Duodenal mucosa (tissue), 2 donors: Measurements from ENCODE around the gene UQCC3.
A peak's percentile ranks its signal among the peaks of the same experiment; 100 is the strongest.
"Not testable (repeated sequence)": the region's sequence is repeated elsewhere in the genome, so short reads cannot be mapped to it uniquely, and the experiment has no call there.

Source experiments
- H3K27ac ChIP-seq: one replicate; pipeline ENCODE4 v1.7.0; 2013; ENCODE audit warnings: low read depth, low read length
- H3K27me3 ChIP-seq, 2 donors: one replicate each; pipeline ENCODE4 v1.7.0; 2013; ENCODE audit warnings: low read length in 2 of 2, control low read depth in 1 of 2; ENCODE audit not compliant: insufficient read depth in 2 of 2, control insufficient read depth in 1 of 2
- H3K36me3 ChIP-seq, 2 donors: one replicate each; pipeline ENCODE4 v1.7.0; 2013; ENCODE audit warnings: low read length in 2 of 2, control low read depth in 1 of 2; ENCODE audit not compliant: insufficient read depth in 2 of 2, control insufficient read depth in 1 of 2
- H3K4me1 ChIP-seq, 2 donors: one replicate each; pipeline ENCODE4 v1.7.0; 2013; ENCODE audit warnings: low read length in 2 of 2, control low read depth in 1 of 2; ENCODE audit not compliant: insufficient read depth in 2 of 2, control insufficient read depth in 1 of 2
- H3K4me3 ChIP-seq, 2 donors: one replicate each; pipeline ENCODE4 v1.7.0; 2013; ENCODE audit warnings: low read length in 2 of 2, low read depth in 1 of 2
- H3K9ac ChIP-seq, 2 donors: one replicate each; pipeline ENCODE4 v1.7.0; 2013; ENCODE audit warnings: low read length in 2 of 2, low read depth in 1 of 2
- H3K9me3 ChIP-seq, 2 donors: one replicate each; pipeline ENCODE4 v1.7.0; 2013; ENCODE audit warnings: low read length in 2 of 2, control low read depth in 1 of 2; ENCODE audit not compliant: control insufficient read depth in 1 of 2

UQCC3 gene

DNA sequence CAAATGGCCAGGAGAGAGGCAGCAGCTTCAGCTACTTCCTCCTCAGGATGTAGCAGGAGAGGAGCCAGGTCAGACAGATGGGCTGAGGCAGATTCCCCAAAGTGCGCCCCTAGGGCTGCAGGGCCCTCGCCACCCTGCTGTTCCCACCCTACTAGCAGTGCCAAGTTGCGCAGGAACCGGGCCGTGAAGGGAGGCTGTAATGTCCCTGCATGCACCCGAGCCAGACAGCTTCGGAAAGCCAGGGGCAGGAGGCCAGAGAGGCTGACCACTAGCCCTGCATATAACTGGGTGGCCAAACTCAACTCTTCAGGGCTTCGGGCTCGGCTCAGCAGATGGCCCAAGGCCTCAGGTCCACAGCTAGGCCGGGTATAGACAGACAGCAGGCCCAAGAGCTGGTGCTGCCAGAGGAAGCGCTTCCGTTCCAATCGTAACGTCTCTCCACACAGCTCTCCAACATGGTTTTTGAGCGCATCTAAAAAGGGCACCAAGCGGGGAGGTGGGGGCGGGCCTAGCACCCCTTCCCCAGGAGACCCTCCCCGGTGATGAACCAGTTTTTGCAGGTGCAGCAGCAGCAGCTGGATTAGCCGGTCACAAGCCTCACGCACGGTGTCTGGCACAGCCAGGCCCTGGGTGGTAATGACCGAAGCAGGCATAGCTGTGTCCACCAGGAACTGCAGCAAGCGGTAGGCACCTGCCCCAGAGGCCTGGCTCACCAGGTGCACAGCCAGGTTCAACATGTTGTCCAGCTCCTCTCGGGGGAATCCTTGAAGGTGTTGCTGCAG is 23.1 kb upstream of the UQCC3 start:
- Histone ChIP-seq H3K27me3 (no peaks in the 10 kb centered on the region), H3K4me1 (peaks cover 23 to 35% of the 10 kb centered on the region in 2 donors), H3K9me3 (no peaks in the 10 kb centered on the region), H3K36me3 (peaks cover 13 to 33% of the 10 kb centered on the region in 2 donors), H3K27ac (no peak overlapping the region), H3K4me3 (no peak overlapping the region), H3K9ac (no peak overlapping the region)

GRCh38 chr11:62648967-62649364 is 22.5 kb upstream of the UQCC3 start:
- H3K27ac ChIP-seq: no peak overlapping the region
- H3K9ac ChIP-seq: no peak overlapping the region
- H3K9me3 ChIP-seq: no peaks in the 10 kb centered on the region
- peaks cover 23 to 35% of the 10 kb centered on the region in 2 donors for H3K4me1 ChIP-seq
- H3K27me3 ChIP-seq: no peaks in the 10 kb centered on the region
- peaks cover 13 to 29% of the 10 kb centered on the region in 2 donors for H3K36me3 ChIP-seq
- no peak overlapping the region for H3K4me3 ChIP-seq

GRCh38 chr11:62649486-62649885 is 22.0 kb upstream of the UQCC3 start:
- no peak overlapping the region for H3K4me3 ChIP-seq
- H3K36me3 ChIP-seq: peaks cover 13 to 26% of the 10 kb centered on the region in 2 donors
- peaks cover 23 to 33% of the 10 kb centered on the region in 2 donors for H3K4me1 ChIP-seq
- H3K27ac ChIP-seq: no peak overlapping the region
- no peak overlapping the region for H3K9ac ChIP-seq
- H3K27me3 ChIP-seq: no peaks in the 10 kb centered on the region
- H3K9me3 ChIP-seq: no peaks in the 10 kb centered on the region

DNA sequence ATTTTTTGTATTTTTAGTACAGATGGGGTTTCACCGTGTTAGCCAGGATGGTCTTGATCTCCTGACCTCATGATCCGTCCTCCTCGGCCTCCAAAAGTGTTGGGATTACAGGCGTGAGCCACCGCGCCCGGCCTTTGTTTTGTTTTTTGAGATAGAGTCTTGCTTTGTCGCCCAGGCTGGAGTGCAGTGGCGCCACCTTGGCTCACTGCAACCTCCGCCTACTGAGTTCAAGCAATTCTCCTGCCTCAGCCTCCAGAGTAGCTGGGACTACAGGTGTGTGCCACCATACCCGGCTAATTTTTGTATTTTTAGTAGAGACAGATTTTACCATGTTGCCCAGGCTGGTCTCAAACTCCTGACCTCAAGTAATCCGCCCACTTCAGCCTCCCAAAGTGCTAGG is 21.2 kb upstream of the UQCC3 start:
- not testable (repeated sequence) for H3K27ac ChIP-seq, H3K27me3 ChIP-seq, H3K9me3 ChIP-seq, H3K9ac ChIP-seq, H3K4me3 ChIP-seq
- Histone ChIP-seq H3K4me1 (peaks cover 16 to 25% of the 10 kb centered on the region in 2 donors), H3K36me3 (peaks cover 13 to 25% of the 10 kb centered on the region in 2 donors)

DNA sequence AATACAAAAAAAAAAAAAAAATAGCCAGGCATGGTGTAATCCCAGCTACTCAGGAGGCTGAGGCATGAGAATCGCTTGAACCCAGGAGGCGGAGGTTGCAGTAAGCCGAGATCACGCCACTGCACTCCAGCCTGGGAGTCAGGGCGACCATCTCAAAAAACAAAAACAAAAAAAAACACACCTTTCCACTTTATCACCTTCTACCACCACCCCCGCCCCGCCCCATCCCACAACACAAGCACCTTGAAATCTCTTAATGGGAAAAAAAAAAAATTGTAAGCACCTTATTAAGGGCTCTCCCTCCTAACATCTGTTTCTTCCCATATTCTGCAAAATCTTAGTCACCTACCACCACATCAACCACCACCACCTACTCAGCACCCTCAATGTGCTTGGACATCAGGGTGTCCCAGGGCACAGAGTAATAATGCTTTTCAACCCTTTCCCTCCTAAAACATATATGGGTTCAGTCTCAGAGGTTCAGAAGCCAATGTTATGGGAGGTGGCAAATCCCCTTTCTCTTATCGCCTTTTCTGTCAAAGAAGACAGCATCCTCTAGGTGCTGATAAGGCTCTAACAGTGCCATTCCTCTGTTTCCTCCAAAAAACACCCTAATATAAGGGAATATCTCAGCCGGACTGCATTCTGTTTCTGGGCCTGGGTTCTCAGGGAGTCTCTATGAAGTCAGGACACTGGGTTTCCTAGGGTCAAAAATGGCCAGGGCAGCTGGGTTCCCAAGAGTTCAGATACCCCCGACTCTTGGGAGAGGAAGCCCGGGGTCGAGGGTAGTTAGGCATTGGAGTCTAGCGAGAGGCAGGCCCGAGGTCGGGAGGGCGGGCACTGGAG is 19.1 kb upstream of the UQCC3 start:
- no peaks in the 10 kb centered on the region for H3K27me3 ChIP-seq
- H3K4me3 ChIP-seq: peak overlapping the region; percentile 91 to 93
- H3K36me3 ChIP-seq: peaks cover 13 to 25% of the 10 kb centered on the region in 2 donors
- H3K27ac ChIP-seq: peak overlapping the region; percentile 77
- H3K9ac ChIP-seq: peak overlapping the region; percentile 86 to 87
- peaks cover 6 to 12% of the 10 kb centered on the region in 2 donors for H3K4me1 ChIP-seq
- H3K9me3 ChIP-seq: no peaks in the 10 kb centered on the region

DNA sequence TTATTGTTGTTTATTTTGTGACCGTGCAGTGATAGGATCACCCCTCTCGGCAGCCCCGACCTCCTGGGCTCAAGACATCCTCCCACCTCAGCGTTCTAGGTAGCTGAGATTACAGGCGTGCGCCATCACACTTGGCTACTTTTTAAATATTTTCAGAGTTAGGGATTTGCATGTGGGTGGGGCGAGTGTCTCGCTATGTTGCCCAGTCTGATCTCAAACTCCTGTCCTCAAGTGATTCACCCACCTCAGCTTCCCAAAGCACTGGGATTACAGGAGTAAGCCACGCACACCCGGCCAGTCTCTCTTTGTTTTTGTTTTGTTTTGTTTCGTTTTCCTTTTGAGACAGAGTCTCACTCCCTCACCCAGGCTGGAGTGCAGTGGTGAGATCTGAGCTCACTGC is 17.2 kb upstream of the UQCC3 start:
- Histone ChIP-seq H3K4me3 (no peak overlapping the region), H3K36me3 (peaks cover 2 to 7% of the 10 kb centered on the region in 2 donors), H3K9me3 (no peaks in the 10 kb centered on the region), H3K27me3 (no peaks in the 10 kb centered on the region), H3K9ac (no peak overlapping the region), H3K27ac (no peak overlapping the region), H3K4me1 (peaks cover 6 to 12% of the 10 kb centered on the region in 2 donors)

DNA sequence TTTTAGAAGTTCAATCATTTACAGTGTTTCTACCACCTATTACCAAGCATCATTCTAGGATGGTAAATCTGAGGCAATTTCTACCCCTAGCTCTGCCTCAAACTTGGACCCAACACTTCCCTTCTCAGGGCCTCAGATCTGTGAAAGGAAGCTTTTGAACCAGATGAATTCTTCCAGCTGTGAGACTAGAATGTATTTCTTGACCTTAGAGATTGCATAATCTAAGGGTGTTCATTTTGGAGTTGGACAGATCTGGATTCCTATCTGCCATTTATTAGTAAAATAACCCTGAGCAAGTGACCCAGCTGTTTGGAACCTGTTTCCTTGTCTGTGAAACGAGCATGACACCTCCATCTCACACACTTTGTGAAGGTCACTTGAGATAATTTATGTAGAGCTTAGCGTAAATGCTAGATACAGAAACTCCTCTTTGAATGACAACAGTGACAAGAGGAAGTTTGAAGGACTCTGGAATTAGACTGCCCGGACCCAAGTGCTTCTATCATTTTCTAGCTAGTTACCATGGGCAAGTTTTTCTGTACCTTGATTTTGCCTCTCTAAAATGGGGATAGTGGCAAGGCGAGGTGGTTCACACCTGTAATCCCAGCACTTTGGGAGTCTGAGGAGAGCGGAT is 14.6 kb upstream of the UQCC3 start:
- Histone ChIP-seq H3K27ac (no peak overlapping the region), H3K27me3 (no peaks in the 10 kb centered on the region), H3K4me3 (no peak overlapping the region), H3K9me3 (no peaks in the 10 kb centered on the region), H3K9ac (no peak overlapping the region), H3K36me3 (no peaks in the 10 kb centered on the region), H3K4me1 (peaks cover 6 to 7% of the 10 kb centered on the region in 2 donors)

DNA sequence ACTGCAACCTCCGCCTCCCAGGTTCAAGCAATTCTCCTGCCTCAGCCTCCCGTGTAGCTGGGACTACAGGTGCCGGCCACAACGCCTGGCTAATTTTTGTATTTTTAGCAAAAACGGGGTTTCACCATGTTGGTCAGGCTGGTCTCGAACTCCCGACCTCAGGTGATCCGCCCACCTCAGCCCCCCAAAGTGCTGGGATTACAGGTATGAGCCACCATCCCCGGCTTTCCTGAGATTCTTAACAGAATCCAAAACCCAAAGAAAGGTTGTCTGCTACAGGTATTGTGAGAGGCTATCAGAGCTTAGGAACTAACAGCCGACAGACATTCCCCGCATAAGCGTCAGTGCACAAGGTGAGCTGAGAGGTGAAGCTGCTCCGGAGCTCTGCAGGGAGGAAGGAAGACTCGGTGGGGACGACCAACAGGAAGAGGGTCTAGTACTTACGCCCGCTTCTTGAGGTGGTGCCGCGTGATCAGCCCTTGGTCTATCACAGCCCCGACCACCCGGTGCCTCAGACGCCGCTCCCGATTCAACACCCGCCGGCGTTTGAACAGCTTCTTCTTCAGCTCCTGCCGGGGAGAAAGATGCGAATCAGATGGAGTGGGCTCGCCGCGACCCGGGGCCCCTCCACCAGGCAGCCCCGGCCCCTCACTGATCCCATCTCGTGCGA is 6.9 kb upstream of the UQCC3 start:
- Histone ChIP-seq H3K4me3 (peak overlapping the region; percentile 87 to 95), H3K27me3 (no peaks in the 10 kb centered on the region), H3K9me3 (no peaks in the 10 kb centered on the region), H3K36me3 (peaks cover 4 to 10% of the 10 kb centered on the region in 2 donors), H3K4me1 (peaks cover 26 to 28% of the 10 kb centered on the region in 2 donors), H3K9ac (peak overlapping the region; percentile 76 to 82), H3K27ac (peak overlapping the region; percentile 53)

GRCh38 chr11:62665075-62665598 is 6.3 kb upstream of the UQCC3 start, which contains the start of the genes C11orf98 and CSKMT:
Gene C11orf98, minus strand, starts transcription at chr11:62665210. Its CDS starts 41 bp downstream, at chr11:62665169.
Gene CSKMT, plus strand, starts transcription at chr11:62665312. Its CDS starts 568 bp downstream, at chr11:62665880.
- peak within 1 kb of the TSS; percentile 76 for H3K27ac ChIP-seq
- H3K4me3 ChIP-seq: peak within 1 kb of the TSS; percentile 87 to 95
- peaks cover 4 to 10% of the 10 kb centered on the region in 2 donors for H3K36me3 ChIP-seq
- H3K9me3 ChIP-seq: no peaks in the 10 kb centered on the region
- no peaks in the 10 kb centered on the region for H3K27me3 ChIP-seq
- H3K9ac ChIP-seq: peak within 1 kb of the TSS; percentile 80 to 82
- peaks cover 32 to 34% of the 10 kb centered on the region in 2 donors for H3K4me1 ChIP-seq
